Mammary epithelial cell (primary cell): Measurements from ENCODE around the gene GFPT1.

ENCODE experiments used
- CTCF ChIP-seq, 2 donors: IDR thresholded peaks in 1 of 2; conservative IDR thresholded peaks in 1 of 2; 2 replicates each; pipeline ENCODE4 v1.5.1; 2011 to 2012; ENCODE audit warnings: inconsistent platforms in 2 of 2, low read length in 2 of 2, mild to moderate bottlenecking in 2 of 2, control low read depth in 1 of 2, low read depth in 1 of 2; ENCODE audit not compliant: insufficient read depth in 1 of 2; ENCODE audit errors: extremely low read depth in 1 of 2
- EZH2 ChIP-seq: IDR thresholded peaks from 2 replicates; pipeline ENCODE4 v1.6.1; 2012; ENCODE audit warnings: low read length, inconsistent platforms, borderline replicate concordance

DNA sequence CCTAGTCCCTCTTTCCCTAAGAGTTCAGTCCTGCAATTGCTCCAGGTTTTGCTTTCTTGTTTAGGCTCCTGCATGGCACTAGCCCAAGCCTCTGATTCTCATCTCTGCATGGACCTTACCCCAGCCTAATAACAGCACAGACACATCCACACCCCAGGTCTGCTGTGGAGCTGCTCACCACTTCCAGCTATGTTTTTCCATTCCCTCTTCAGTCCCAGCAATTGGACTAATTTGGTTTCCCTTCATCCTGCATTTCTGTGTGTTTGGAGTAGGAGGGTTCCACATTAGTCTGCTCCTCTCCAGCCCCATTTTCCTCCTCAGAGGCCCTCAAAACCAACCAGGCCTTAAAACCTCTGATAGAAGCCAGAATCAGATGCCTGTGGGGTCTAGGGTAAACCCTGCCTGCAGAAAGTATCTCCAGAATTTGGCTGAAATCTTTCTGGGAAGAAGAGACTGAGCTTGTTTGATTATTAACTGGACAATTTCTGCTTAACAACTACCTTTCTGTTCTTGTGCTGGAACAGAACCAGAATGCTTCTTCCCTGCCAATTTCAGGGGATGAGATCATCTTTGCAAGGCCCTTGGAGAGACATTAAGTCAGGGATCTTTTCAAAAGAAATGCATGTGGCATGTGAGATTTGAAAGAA is 95.9 kb downstream of the GFPT1 start:
- TF ChIP-seq EZH2 (no peak), CTCF (conservative IDR thresholded peaks at IDR 0.05 in 1 of 2, IDR thresholded peaks at IDR 0.05 in 1 of 2; ENCODE audit: extremely low read depth in 1 of 2, insufficient read depth in 1 of 2, low read depth in 1 of 2, low read length in 2 of 2) (no peak)
